Measurements from ENCODE around the gene C9orf72.

GRCh38 chr9:27584931-27585330 lies 11.7 kb upstream of the C9orf72 start:
- TF ChIP-seq CTCF (IDR thresholded peaks at IDR 0.05), result no peak
- no peak for TF ChIP-seq POLR2AphosphoS5 (IDR thresholded peaks at IDR 0.05)
- TF ChIP-seq POLR2A (IDR thresholded peaks at IDR 0.05), result no peak
- no peak for TF ChIP-seq EP300 (IDR thresholded peaks at IDR 0.05; ENCODE audit: low read depth)
